Head of caudate nucleus (tissue), 42 donors: Measurements from ENCODE around the gene EPHB4.
"Not testable (repeated sequence)": the region's sequence is repeated elsewhere in the genome, so short reads cannot be mapped to it uniquely, and the experiment has no call there.

Experiments
- DNase-seq, 42 donors: peaks; one replicate each; pipeline versions ENCODE4 v3.0.0 to v3.0.0-alpha.2; 2020 to 2021; ENCODE audit warnings: mixed read lengths in 7 of 42
- intact Hi-C: fragments of 100-400 bp; cut with DNase I; formaldehyde crosslinking; loops from one replicate; pipeline ENCODE4 v1.15.0; 2022

Gene EPHB4

GRCh38 chr7:100856871-100857282 is 29.6 kb upstream of the EPHB4 start:
- intact Hi-C loops, result no loop called here
- DNase-seq, result peak in 2 of 42 donors; percentile 1 to 3

GRCh38 chr7:100855515-100855914 is 28.2 kb upstream of the EPHB4 start:
- no peak for DNase-seq
- intact Hi-C loops, result no loop called here

GRCh38 chr7:100854899-100855298 is 27.6 kb upstream of the EPHB4 start:
- not testable (repeated sequence) for DNase-seq
- intact Hi-C loops, result loop anchor here (5.0 kb wide), 1 partner anchor 148 kb away; the partner anchor contains the start of gene POP7

DNA sequence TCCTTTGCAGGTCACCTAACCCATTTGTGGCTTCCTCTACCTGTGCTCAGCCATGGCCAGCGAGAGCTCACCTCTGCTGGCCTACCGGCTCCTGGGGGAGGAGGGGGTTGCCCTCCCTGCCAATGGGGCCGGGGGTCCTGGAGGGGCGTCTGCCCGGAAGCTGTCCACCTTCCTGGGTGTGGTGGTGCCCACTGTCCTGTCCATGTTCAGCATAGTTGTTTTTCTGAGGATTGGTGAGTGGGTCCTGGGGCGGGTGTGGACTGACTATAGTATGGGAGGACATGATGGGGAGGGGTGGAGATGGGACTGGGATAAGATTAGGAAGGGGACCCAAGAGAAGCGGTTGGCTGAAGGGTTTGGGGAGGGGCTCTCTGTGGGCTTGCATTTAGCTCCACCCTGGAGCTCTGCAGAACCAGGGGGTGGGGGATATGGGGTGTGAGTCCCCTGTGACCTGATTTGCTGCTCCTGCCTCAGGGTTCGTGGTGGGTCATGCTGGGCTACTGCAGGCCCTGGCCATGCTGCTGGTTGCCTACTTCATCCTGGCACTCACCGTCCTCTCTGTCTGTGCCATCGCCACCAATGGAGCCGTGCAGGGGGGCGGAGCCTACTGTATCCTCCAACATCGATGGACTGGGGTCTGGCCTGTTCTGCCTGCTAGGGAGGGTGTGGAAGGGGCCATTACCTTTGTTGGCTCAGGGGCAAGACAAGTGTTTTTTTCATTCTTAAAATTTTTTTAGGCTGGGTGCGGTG is 27.0 kb upstream of the EPHB4 start:
- intact Hi-C loops, result loop anchor here (5.0 kb wide), 1 partner anchor 147 kb away; the partner anchor contains the start of gene POP7
- peak in 1 of 42 donors; percentile 1 for DNase-seq

- DNase-seq, result peak; percentile 77 to 96 (median 92)
- intact Hi-C loops, result loop anchor here (5.0 kb wide), 1 partner anchor 145 kb away; the partner anchor contains the start of gene POP7
These were observed 24.9 kb upstream of the EPHB4 start, which contains the start of gene SLC12A9 for GRCh38 chr7:100852048-100852872. SLC12A9 (plus strand) TSS chr7:100852713; CDS start chr7:100854198, 1,485 bp downstream.

DNA sequence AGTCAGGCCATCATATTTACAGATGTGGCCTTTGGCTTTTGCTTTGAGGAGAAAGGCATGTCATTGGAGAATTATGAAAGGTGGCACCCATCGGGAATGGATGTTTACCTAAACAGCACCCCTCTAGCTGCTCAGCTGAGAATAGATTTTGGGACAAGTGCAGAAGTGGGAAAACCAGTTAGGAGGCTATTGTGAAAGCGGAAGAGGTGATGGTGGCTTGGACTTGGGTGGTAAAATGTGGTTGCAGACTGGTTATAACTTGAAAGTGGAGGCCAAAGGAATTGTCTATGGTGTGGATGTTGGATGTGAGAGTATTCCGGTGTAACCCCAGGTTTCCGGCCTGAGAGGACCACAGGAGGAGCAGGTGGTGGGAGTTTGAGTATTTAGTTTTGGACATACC is 20.0 kb upstream of the EPHB4 start:
- DNase-seq, result no peak
- intact Hi-C loops, result no loop called here

GRCh38 chr7:100840470-100841100 is 13.3 kb upstream of the EPHB4 start:
- DNase-seq, result no peak
- intact Hi-C loops, result no loop called here

DNA sequence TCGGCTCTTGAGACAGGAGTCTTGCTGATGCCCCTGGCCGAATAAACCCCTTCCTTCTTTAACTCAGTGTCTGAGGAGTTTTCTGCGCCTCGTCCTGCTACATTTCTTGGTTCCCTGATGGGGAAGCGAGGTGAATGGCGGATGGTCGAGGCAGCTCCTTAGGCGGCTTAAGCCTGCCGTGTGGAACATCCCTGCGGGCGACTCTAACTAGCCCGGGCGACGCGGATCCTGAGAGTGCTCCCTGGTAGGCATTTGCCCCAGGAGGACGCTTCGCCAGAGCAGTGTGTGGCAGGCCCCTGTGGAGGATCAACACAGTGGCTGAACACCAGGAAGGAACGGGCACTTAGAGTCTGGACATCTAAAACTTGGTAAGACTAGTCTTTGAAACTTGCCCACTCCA is 12.0 kb upstream of the EPHB4 start:
- intact Hi-C loops, result loop anchor here (5.0 kb wide), 1 partner anchor 33 kb away; no protein-coding TSS in a partner anchor
- DNase-seq, result no peak

DNA sequence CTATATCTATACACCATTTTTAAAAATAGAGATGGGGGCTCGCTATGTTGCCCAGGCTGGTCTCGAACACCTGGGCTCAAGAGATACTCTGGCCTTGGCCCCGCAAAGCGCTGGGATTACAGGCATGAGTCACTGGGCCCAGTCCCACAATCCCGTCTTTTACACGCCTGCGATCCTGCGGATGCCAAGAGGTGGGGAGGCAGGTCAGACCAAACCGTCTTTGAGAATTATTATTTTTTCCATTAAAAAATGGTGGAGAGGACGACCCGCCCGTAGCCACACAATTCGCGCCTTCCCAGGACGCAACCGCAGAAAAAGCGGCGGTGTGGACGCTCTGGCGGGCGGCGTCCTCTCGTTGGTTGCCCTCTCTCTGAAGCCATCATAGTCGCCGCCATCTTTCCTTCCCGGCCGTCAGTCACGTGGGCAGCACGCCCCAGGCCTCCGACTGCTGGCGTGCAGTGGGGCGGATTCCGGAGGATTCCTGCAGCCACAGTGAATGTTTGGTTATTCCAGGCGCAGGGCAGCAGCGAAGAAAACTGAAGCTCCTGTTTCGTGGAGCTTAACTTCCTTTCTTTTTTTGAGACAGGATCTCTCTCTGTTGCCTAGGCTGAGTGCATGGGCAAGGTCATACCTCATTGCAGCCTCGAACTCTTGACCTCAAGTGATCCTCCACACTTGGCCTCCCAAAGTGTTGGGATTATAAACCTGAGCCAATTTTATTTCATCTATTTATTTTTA is 9.9 kb upstream of the EPHB4 start:
- intact Hi-C loops, result loop anchor here (5.0 kb wide), 1 partner anchor 35 kb away; no protein-coding TSS in a partner anchor
- peak; percentile 85 to 98 (median 94) for DNase-seq

DNA sequence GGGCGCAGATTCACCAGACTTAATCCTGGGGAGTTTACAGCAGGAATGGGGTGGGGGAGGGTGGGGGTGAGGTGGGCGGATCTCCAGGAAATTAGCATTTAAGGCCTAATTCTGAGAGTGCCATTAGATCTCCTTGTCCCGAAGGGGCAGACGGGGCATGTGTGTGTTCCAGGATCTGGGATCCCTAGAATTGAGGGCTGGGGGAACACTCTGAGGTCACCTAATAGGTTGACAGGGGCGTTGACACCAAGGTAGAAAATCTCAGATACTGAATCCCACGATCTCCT is 9.4 kb upstream of the EPHB4 start:
- intact Hi-C loops, result loop anchor here (5.0 kb wide), 1 partner anchor 36 kb away; no protein-coding TSS in a partner anchor
- no peak for DNase-seq

DNA sequence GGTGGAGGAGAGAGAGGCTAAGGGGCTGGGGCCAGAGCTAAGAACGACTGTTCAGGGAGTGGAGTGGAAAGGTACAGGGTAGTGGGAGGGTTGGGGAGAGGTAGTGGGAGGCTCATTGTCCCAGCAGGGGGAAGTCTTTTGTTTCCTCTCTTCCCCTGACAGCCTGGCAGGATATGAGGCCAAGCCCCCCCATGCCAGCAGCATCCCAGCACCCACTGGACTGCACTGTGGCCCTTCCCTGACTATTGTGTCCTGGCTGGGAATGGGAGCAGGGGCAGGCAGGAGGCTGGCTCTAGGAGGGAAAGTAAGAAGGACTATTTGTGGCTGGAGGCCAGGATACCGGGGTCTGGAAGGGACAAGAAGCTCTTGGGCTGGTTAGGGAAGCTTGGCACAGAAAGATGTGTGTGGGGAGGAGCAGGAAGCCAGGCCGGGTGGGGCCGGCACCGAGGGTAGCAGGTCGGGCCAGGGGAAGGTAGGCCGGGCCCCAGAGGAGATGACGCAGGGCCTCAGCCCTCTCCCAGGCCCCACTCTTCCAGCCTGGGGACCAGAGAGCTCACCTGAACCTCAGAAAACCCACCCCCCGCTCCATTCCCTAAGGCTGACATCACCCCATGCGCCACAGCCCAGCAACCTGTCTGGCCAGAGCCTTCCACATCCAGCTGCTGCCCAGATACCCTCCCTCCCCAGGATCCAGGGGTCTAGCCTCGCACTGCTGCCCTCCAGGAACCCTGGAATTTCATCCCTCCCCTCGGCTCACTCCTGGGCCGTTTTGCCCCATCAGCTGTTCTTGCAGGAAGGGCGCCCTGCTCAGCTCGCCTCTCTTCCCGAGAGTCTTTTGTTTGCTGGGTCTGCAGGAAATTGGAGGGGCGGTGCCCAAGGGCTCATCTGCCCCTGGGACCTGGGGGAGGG is 8.8 kb upstream of the EPHB4 start:
- intact Hi-C loops, result loop anchor here (5.0 kb wide), 1 partner anchor 36 kb away; no protein-coding TSS in a partner anchor

DNA sequence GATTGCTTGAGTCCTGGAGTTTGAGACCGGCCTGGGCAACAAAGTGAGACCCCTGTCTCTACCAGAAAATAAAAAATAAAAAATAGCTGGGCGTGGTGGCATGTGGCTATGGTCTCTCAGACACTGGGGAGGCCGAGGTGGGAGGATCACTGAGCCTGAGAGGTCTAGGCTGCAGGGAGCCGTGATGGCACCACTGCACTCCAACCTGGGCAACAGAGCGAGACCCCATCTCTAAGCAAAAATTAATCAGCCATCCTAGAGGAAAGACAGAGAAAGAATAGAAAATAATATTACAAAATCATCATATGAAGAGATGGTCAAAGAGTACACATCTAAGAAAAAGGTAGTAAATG is 4.9 kb upstream of the EPHB4 start:
- DNase-seq, result no peak
- intact Hi-C loops, result no loop called here

More for the DNA sequence above, 8.8 kb upstream of the EPHB4 start:
- DNase-seq, result no peak

DNA sequence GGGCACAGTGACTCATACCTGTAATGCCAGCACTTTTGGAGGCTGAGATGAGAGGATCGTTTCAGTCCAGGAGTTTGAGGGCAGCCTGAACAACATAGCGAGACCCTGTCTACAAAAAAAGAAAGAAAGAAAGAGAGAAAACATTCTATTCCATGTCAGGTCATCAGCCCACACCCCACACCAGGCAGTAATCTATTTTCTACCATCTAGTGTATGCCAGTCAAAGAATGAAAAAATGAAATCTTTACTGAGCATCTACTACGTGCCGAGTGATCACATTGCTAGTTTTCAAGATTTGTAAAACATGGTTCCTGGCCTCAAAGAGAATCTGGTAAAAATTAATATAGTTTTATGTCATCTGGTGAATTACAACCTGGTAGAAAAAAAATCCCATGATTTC is 3.1 kb upstream of the EPHB4 start:
- DNase-seq, result no peak
- intact Hi-C loops, result no loop called here

DNA sequence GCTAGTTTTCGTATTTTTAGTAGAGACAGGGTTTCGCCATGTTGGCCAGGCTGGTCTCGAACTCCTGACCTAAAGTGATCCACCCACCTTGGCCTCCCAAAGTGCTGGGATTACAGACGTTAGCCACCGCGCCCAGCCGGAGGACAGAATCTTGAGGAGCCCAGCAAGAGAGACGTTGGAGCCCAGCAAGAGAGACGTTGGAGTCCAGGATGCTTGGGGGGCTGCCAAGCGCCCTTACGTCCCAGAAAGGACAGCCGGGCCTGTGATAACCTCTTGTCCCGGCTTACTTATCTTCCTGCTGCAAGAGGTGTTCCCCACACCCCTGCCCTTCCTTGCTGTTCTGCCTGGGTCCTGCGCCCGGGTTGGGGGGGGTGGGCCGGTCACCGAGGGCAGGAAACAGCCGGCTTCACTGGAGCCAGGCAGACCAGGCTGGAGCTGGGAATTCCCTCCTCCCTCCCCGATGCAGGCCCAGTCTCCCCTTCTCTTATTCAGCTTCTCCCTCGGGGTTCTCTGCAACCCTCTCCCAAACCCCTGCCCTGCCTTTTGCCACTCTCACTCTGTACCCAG is 1.9 kb upstream of the EPHB4 start:
- no peak for DNase-seq
- intact Hi-C loops, result no loop called here

DNA sequence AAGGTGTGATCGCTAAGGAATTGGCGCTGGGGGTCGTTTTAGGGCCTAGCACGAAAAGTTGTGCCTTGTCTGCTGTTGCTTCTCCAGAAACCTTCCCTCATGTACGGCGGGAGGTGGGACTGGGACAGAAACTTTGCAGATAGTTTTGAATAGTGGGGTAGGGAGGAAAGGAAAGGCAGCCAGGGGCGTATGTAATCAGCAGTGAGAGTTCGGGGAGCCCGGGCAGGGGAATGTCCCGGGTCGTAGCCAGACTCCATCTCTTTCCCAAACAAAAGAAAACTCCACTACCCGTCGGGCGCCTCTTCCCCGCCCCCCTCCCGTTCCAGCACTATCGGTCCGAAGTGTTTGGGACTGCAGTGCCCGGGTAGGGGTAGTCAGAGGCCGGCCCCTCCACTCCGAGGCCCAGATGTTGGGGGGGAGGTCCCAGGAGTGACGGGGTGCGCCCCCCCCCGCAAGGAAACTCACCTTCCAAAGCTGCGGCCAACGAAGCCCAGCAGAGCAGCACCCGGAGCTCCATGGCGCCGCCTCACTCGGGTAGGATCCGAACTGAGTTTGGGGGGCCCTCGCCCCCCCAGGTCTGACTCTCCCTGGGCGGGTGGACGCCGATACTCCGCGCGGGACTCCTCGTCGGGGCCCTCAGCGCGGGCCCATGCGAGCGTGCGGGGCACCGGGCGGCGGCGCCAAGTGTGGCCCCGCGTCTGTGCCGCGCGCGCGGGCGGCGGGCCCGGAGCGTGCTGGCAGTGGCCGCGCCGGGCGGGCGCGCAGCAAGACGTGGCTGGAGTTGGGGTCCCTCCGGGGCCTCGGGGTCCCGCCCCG is 601 bp downstream of the EPHB4 start:
- intact Hi-C loops, result no loop called here
- no peak for DNase-seq

- intact Hi-C loops, result no loop called here
- no peak for DNase-seq
These were observed 1.4 kb downstream of the EPHB4 start for GRCh38 chr7:100825751-100826513.
